ENCODE results near the gene UCHL5.

The UCHL5 gene

GRCh38 chr1:193085263-193085662, 26.1 kb upstream of the UCHL5 start:
- H3K9me3 ChIP-seq (ENCODE audit: control insufficient read depth, insufficient read depth, low read length): no peaks in the 10 kb centered on the region
- H3K4me1 ChIP-seq (ENCODE audit: control insufficient read depth, insufficient read depth, low read length): no peaks in the 10 kb centered on the region
- no peak overlapping the region for H3K4me3 ChIP-seq (ENCODE audit: low read depth, low read length)
- H3K36me3 ChIP-seq (ENCODE audit: control insufficient read depth, insufficient read depth, low read length): peaks cover 9% of the 10 kb centered on the region
- H3K27me3 ChIP-seq (ENCODE audit: control insufficient read depth, insufficient read depth, low read length): no peaks in the 10 kb centered on the region
- no peak overlapping the region for H3K9ac ChIP-seq (ENCODE audit: low read depth, low read length)

GRCh38 chr1:193083365-193084088, 24.4 kb upstream of the UCHL5 start:
- Histone ChIP-seq H3K9ac (ENCODE audit: low read depth, low read length) (no peak overlapping the region), H3K9me3 (ENCODE audit: control insufficient read depth, insufficient read depth, low read length) (no peaks in the 10 kb centered on the region), H3K4me1 (ENCODE audit: control insufficient read depth, insufficient read depth, low read length) (no peaks in the 10 kb centered on the region), H3K36me3 (ENCODE audit: control insufficient read depth, insufficient read depth, low read length) (peaks cover 9% of the 10 kb centered on the region), H3K4me3 (ENCODE audit: low read depth, low read length) (no peak overlapping the region), H3K27me3 (ENCODE audit: control insufficient read depth, insufficient read depth, low read length) (no peaks in the 10 kb centered on the region)

- Histone ChIP-seq H3K9ac (ENCODE audit: low read depth, low read length) (no peak overlapping the region), H3K36me3 (ENCODE audit: control insufficient read depth, insufficient read depth, low read length) (peaks cover 12% of the 10 kb centered on the region), H3K9me3 (ENCODE audit: control insufficient read depth, insufficient read depth, low read length) (no peaks in the 10 kb centered on the region), H3K27me3 (ENCODE audit: control insufficient read depth, insufficient read depth, low read length) (no peaks in the 10 kb centered on the region), H3K4me3 (ENCODE audit: low read depth, low read length) (no peak overlapping the region), H3K4me1 (ENCODE audit: control insufficient read depth, insufficient read depth, low read length) (no peaks in the 10 kb centered on the region)
Measured at GRCh38 chr1:193079187-193079586, 20.0 kb upstream of the UCHL5 start.

- H3K9ac ChIP-seq (ENCODE audit: low read depth, low read length): no peak overlapping the region
- H3K36me3 ChIP-seq (ENCODE audit: control insufficient read depth, insufficient read depth, low read length): peaks cover 9% of the 10 kb centered on the region
- H3K4me3 ChIP-seq (ENCODE audit: low read depth, low read length): no peak overlapping the region
- H3K4me1 ChIP-seq (ENCODE audit: control insufficient read depth, insufficient read depth, low read length): no peaks in the 10 kb centered on the region
- H3K9me3 ChIP-seq (ENCODE audit: control insufficient read depth, insufficient read depth, low read length): no peaks in the 10 kb centered on the region
- no peaks in the 10 kb centered on the region for H3K27me3 ChIP-seq (ENCODE audit: control insufficient read depth, insufficient read depth, low read length)
Measured at GRCh38 chr1:193077991-193078390, 18.8 kb upstream of the UCHL5 start.

GRCh38 chr1:193070942-193071341, 11.8 kb upstream of the UCHL5 start:
- Histone ChIP-seq H3K36me3 (ENCODE audit: control insufficient read depth, insufficient read depth, low read length) (no peaks in the 10 kb centered on the region), H3K4me3 (ENCODE audit: low read depth, low read length) (no peak overlapping the region)

GRCh38 chr1:193070386-193070753, 11.2 kb upstream of the UCHL5 start:
- H3K4me1 ChIP-seq (ENCODE audit: control insufficient read depth, insufficient read depth, low read length): no peaks in the 10 kb centered on the region
- no peak overlapping the region for H3K4me3 ChIP-seq (ENCODE audit: low read depth, low read length)
- H3K27me3 ChIP-seq (ENCODE audit: control insufficient read depth, insufficient read depth, low read length): no peaks in the 10 kb centered on the region
- H3K36me3 ChIP-seq (ENCODE audit: control insufficient read depth, insufficient read depth, low read length): no peaks in the 10 kb centered on the region
- no peaks in the 10 kb centered on the region for H3K9me3 ChIP-seq (ENCODE audit: control insufficient read depth, insufficient read depth, low read length)
- H3K9ac ChIP-seq (ENCODE audit: low read depth, low read length): no peak overlapping the region

More at GRCh38 chr1:193070942-193071341, 11.8 kb upstream of the UCHL5 start:
- Histone ChIP-seq H3K9me3 (ENCODE audit: control insufficient read depth, insufficient read depth, low read length) (no peaks in the 10 kb centered on the region), H3K27me3 (ENCODE audit: control insufficient read depth, insufficient read depth, low read length) (no peaks in the 10 kb centered on the region), H3K9ac (ENCODE audit: low read depth, low read length) (no peak overlapping the region), H3K4me1 (ENCODE audit: control insufficient read depth, insufficient read depth, low read length) (no peaks in the 10 kb centered on the region)

- Histone ChIP-seq H3K27me3 (ENCODE audit: control insufficient read depth, insufficient read depth, low read length) (no peaks in the 10 kb centered on the region), H3K9ac (ENCODE audit: low read depth, low read length) (no peak overlapping the region), H3K36me3 (ENCODE audit: control insufficient read depth, insufficient read depth, low read length) (no peaks in the 10 kb centered on the region), H3K9me3 (ENCODE audit: control insufficient read depth, insufficient read depth, low read length) (no peaks in the 10 kb centered on the region), H3K4me3 (ENCODE audit: low read depth, low read length) (no peak overlapping the region), H3K4me1 (ENCODE audit: control insufficient read depth, insufficient read depth, low read length) (no peaks in the 10 kb centered on the region)
Measured at GRCh38 chr1:193069748-193070385, 10.7 kb upstream of the UCHL5 start.

- Histone ChIP-seq H3K9ac (ENCODE audit: low read depth, low read length) (no peak overlapping the region), H3K27me3 (ENCODE audit: control insufficient read depth, insufficient read depth, low read length) (no peaks in the 10 kb centered on the region), H3K4me1 (ENCODE audit: control insufficient read depth, insufficient read depth, low read length) (no peaks in the 10 kb centered on the region), H3K36me3 (ENCODE audit: control insufficient read depth, insufficient read depth, low read length) (no peaks in the 10 kb centered on the region), H3K4me3 (ENCODE audit: low read depth, low read length) (no peak overlapping the region), H3K9me3 (ENCODE audit: control insufficient read depth, insufficient read depth, low read length) (no peaks in the 10 kb centered on the region)
Measured at GRCh38 chr1:193068013-193068412, 8.9 kb upstream of the UCHL5 start.

- Histone ChIP-seq H3K36me3 (ENCODE audit: control insufficient read depth, insufficient read depth, low read length) (no peaks in the 10 kb centered on the region), H3K27me3 (ENCODE audit: control insufficient read depth, insufficient read depth, low read length) (no peaks in the 10 kb centered on the region), H3K4me1 (ENCODE audit: control insufficient read depth, insufficient read depth, low read length) (no peaks in the 10 kb centered on the region), H3K9ac (ENCODE audit: low read depth, low read length) (no peak overlapping the region), H3K4me3 (ENCODE audit: low read depth, low read length) (no peak overlapping the region), H3K9me3 (ENCODE audit: control insufficient read depth, insufficient read depth, low read length) (no peaks in the 10 kb centered on the region)
Measured at GRCh38 chr1:193066606-193067005, 7.4 kb upstream of the UCHL5 start.

- no peak overlapping the region for H3K4me3 ChIP-seq (ENCODE audit: low read depth, low read length)
- H3K4me1 ChIP-seq (ENCODE audit: control insufficient read depth, insufficient read depth, low read length): no peaks in the 10 kb centered on the region
- H3K9ac ChIP-seq (ENCODE audit: low read depth, low read length): no peak overlapping the region
Measured at GRCh38 chr1:193065954-193066353, 6.8 kb upstream of the UCHL5 start.

GRCh38 chr1:193062698-193063463, 3.7 kb upstream of the UCHL5 start:
- no peaks in the 10 kb centered on the region for H3K27me3 ChIP-seq (ENCODE audit: control insufficient read depth, insufficient read depth, low read length)
- no peak overlapping the region for H3K9ac ChIP-seq (ENCODE audit: low read depth, low read length)
- no peaks in the 10 kb centered on the region for H3K9me3 ChIP-seq (ENCODE audit: control insufficient read depth, insufficient read depth, low read length)
- no peak overlapping the region for H3K4me3 ChIP-seq (ENCODE audit: low read depth, low read length)
- H3K36me3 ChIP-seq (ENCODE audit: control insufficient read depth, insufficient read depth, low read length): peaks cover 3% of the 10 kb centered on the region
- H3K4me1 ChIP-seq (ENCODE audit: control insufficient read depth, insufficient read depth, low read length): no peaks in the 10 kb centered on the region

More at GRCh38 chr1:193065954-193066353, 6.8 kb upstream of the UCHL5 start:
- no peaks in the 10 kb centered on the region for H3K27me3 ChIP-seq (ENCODE audit: control insufficient read depth, insufficient read depth, low read length)
- H3K36me3 ChIP-seq (ENCODE audit: control insufficient read depth, insufficient read depth, low read length): no peaks in the 10 kb centered on the region
- no peaks in the 10 kb centered on the region for H3K9me3 ChIP-seq (ENCODE audit: control insufficient read depth, insufficient read depth, low read length)

- no peaks in the 10 kb centered on the region for H3K27me3 ChIP-seq (ENCODE audit: control insufficient read depth, insufficient read depth, low read length)
- peaks cover 3% of the 10 kb centered on the region for H3K4me1 ChIP-seq (ENCODE audit: control insufficient read depth, insufficient read depth, low read length)
- H3K9ac ChIP-seq (ENCODE audit: low read depth, low read length): peak overlapping the region; percentile 97
- H3K4me3 ChIP-seq (ENCODE audit: low read depth, low read length): peak overlapping the region; percentile 98
- peaks cover 3% of the 10 kb centered on the region for H3K36me3 ChIP-seq (ENCODE audit: control insufficient read depth, insufficient read depth, low read length)
- H3K9me3 ChIP-seq (ENCODE audit: control insufficient read depth, insufficient read depth, low read length): no peaks in the 10 kb centered on the region
Measured at GRCh38 chr1:193060938-193061337, 1.8 kb upstream of the UCHL5 start.
